GM18520 (cell line): ENCODE measurements around the gene MORC1.
A peak's percentile ranks its signal among the peaks of the same experiment; 100 is the strongest.
"Not testable (repeated sequence)": the region's sequence is repeated elsewhere in the genome, so short reads cannot be mapped to it uniquely, and the experiment has no call there.

Experiments
- ATAC-seq: cut with Tn5 transposase; IDR thresholded peaks from one replicate; pipeline ENCODE4 v1.9.1; 2021; ENCODE audit not compliant: unreplicated experiment

The MORC1 gene

DNA sequence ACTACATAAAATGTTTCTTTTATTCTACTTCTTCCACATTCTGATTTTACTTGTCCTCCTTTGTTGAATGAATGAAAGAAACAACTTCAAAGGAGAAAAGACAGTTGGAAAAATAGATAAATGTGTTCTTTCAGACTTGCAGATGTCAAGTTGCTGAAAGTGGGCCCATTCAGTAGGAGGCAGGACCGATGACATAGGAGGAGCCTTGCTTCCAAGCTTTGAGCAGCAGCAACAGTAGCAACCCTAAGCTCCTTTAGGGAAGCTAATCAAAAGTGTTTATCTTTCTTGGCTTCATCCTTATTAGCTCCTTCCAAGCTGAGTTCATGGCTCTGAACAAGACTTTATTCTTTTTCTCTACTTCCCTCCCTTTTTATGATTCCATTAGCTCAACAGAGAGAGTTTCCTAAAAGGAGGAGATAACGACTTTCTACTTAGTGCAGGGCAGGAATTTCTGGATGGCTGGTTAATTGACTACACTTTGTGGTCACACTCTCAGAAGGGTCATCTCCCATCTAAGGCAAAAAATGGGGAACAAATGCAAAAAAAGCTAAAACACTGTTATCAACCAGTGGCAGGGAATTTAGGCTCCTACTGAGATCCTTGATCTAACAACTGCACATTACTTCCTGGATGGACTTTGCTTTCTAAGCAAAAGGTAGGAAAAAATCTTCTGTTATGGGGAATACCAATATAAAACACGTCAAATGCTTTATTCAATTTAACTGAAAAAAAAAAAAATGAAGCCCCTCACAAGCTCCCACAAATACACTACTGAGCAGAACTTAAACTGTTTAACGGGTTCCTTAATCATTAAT is 4.8 kb downstream of the MORC1 start:
- no peak for ATAC-seq

DNA sequence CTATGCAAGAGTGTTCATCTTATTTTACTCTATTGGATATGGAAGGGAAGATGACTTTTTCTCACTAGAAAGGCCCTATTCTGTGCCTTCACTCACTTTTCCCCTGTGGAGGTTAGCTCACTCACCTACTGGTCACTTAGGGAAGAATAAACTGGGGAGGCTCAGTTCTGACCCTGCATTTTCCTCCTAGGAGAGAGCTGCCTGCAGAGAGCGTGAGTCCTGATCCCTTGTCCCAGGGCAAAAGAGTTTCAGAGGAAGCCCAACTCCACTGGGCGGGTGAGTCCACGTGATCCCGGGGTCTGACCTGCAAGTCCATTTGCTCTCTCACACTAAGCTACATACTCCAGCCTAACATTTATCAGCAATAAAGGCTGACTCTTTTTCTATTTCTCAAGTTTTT is 8.4 kb downstream of the MORC1 start:
- no peak for ATAC-seq

DNA sequence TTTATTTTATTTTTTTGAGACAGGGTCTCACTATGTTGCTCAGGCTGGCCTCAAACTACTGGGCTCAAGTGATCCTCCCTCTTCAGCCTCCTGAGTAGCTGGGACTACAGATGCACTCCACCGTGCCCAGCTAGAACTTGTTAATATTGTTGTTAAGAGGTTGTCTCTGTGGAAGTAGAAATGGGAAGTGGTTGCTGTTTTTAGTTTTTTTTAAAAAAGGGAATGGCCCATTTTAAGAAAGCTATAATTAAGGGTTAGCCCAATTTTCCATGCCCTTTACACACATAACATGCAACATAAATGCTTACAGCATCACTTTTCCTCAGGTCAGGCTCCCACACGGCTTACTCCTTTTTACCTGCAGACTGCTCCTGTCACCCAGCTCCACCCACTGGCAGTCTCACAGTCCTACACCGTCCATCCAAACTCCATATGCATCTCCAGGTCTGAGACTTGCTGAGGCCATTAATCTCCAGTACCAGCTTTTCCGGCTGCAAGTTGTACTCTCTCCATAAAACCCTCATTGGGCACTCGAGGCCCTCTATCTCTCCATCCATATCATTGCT is 19.8 kb downstream of the MORC1 start:
- ATAC-seq, result no peak

DNA sequence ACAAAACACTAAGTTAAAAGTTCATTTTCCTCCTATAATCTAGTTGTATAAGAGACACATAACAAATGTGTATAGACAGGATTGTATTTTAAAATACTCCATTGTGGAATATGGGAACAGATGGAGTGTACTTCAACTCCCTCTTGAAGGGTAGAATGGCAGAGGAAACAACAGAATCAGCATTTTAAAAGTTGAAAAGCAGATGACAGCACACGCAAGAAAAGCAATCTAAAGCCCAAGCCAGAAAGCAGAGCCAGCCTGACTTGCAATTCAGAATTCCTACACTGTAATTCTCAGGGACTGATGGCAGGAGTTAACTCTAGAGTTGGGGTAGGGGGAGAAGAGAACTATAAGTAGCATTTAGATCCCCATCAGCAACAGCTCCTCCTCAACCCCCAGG is 22.8 kb downstream of the MORC1 start:
- ATAC-seq, result no peak

DNA sequence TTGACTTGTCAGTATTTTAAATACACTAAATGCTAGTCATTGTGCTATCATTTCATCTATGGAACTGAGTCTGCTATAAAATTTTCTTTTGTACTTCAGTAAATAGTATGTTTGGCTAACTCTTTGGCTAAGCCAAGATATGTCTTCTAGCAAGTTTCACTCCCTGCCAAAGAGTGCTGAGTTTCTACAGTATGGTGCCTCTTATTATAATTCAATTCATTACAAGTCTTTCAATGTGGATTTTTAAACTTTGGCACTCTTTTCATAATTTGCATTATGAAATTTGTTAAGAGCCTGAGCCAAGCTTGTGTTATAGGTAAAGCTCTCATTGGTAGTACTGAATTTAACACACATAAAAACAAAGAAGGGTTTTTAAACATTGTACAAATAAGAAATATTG is 24.4 kb downstream of the MORC1 start:
- ATAC-seq, result no peak

DNA sequence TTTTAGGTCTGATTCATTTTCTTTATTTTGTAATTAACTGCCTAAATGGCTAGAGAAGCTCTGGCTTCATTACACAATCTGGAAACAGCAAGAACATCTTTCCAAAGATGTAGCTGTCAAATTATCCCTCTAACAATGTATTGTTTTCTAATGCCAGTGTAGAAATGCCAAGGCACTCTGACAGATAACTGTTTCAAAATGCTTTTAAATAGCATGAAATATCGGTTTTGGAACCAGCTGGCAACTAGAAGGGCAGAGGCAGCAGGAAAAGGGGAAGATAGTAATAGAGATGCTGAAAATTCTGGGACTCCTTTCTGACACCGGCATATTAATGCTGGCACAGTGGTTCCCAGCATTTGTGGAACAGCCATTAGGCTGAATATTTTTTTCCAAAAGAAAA is 26.1 kb downstream of the MORC1 start:
- ATAC-seq, result no peak

DNA sequence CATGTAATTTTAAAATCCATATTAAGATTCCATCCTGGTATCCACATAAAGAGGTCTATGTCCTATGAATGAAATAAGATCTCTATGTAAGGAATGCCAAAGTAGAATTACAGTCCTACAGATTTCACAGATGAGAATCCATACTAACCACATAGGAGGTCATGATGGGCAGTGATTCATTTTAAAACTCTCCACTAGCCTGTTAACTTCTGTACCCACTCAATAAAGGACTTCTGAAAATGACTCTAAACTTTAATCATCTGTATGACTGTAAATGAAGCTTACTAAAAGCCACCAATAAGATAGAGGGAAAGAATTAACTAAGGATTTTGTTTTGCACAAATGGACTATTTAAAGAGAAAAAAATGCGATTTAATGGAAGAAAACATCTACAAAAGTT is 28.7 kb downstream of the MORC1 start:
- ATAC-seq, result no peak

DNA sequence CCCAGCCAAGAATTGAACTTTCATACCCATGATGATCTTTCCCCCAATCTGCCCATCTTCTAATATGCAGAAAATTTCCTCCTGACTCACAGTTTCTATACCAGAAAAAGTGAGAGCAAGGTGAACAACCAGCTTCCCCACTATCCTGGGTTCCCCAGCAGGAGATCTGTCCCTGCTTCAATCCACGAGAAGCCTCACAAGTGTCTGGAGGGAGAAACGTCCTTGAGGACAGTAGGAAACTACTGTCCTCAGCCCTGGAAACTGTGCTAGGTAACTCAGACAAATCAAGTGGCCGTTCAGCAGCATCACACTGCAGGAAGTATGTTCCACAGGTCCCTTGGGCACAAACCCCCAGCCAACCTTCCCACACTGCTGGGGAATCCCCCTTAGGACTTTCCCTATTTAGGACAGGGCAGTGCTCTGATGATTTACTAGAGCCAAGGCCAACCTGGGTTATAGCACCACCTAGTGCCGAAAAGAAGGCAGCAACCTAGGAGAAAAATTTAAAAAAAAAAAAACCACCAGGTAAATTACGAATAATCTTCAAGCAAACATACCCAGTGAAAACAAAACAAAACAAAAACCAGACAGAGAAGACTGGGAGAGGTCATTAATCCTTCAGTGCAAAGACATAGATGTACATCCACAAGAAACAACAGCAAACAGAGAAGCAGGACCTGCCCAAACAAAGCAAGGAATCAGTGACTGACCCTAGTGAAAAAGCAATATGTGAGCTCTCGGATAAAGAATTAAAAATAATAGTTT is 36.0 kb downstream of the MORC1 start:
- peak; percentile 97 for ATAC-seq

DNA sequence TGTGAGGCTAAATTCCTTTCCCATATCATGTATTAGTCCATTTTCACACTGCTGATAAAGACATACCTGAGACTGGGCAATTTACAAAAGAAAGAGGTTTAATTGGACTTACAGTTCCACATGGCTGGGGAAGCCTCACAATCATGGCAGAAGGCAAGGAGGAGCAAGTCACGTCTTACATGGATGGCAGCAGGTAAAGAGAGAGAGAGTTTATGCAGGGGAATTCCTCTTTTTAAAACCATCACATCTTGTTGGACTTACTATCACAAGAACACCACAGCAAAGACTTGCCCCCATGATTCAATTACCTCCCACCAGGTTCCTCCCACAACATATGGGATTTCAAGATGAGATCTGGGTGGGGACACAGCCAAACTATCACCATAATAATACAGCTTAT is 37.8 kb downstream of the MORC1 start:
- not testable (repeated sequence) for ATAC-seq

DNA sequence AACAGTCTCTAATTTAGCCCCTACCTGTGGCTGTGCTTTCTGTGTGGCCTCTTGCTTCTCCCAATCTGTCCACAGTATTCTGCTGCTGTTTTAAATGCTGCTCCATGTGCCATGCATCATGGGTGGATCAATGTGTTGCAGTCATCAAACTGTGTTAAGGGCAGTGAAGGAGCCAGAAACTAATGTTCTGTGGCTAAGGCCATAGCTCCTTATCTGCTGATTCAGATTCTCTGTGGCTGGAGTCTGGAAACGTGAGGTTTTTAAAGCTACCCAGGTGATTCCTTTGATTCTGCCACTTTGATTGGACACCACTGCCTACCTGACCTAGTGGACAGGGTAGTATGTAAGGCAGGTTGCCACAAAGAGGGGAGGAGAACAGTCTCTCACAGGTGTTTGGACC is 44.8 kb downstream of the MORC1 start:
- no peak for ATAC-seq

DNA sequence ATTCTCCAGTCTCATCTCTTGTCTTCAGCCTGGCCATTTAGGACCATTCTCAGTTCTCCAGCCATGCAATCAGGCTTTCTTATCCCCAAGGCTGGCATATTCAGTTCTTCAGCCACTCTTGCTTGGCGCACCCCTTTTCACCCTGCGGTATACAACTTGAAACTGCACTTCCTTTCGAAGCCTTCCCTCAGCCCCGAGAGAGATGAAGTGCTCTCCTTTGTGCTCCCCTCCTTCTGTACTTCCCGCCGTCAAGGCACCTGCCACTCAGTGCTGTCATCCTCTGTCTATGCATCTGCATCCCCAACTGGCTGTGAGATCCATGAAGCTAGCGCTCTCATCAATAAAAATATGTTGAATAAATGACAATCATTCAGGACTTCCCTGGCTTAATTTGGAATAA is 45.7 kb downstream of the MORC1 start:
- peak; percentile 54 for ATAC-seq

DNA sequence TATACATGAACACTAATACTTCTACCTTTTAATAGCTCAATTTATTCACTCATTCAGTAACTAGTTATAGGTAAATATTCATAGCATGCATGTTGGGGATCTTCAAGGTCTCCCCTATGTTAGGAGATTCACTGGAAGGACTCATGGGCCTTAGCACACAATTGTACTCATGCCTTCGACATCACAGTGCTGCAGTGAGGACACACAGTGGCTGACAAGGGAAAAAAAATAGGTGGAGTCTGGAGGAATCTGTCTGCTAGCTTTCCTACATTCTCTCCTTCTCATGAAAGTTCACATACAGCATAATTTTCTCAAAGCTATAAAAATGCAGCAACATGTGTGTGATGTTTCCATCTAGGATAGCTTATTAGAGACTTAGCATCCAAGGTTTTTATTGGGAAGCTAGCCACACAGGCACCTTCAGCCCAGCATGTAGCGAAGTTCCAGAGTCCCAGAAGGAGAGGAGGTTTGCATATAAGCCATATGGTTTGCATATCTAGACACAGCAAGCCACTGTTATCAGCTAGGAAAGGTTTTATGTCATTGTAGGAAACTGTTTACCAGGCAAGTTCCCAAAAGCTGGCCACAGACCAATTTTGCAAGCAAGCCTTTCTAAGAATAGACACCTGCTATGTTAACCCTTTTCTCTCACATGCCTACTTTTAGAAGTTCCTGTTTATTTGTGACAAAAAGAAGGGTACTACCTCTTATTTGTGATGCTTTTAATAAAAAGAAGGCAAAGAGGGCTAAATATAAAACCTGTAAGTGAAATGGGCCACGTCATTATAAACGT is 46.4 kb downstream of the MORC1 start:
- ATAC-seq, result no peak

DNA sequence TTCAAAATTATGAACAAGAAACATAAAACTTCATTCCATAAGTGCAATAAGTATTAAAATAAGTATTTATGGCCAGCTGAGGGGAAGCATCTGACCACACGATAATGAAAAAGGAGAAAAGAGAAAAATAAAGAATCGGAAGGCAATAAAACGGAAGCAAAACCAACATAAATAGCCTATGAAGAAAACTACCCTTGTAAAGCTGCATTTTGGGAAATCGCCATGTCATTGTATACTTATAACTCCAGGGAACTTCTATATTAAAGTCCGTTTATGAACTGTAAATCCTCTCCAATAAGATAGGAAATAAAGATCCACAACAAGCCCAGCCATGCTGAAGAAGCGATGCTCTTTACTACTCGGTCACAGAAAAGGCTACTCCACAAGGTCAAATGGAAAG is 47.7 kb downstream of the MORC1 start:
- no peak for ATAC-seq

DNA sequence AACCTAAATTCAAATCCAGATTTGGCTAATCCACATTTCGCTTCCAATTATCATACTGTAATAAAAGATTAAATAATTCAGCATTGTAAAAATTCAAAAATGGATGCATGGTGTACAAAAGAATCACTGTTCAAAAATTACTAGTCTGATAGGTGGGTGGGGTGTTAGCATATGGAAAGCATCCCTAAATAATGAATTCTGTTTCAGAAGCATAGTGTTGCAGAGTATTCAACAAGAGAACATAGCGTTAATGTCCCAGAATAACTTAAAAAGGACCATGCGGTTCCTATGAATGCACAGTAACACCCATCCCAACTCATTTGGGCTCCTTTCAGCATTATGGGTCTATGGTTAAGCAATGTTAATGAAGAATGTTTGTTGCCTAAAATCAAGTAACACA is 51.1 kb downstream of the MORC1 start:
- no peak for ATAC-seq

DNA sequence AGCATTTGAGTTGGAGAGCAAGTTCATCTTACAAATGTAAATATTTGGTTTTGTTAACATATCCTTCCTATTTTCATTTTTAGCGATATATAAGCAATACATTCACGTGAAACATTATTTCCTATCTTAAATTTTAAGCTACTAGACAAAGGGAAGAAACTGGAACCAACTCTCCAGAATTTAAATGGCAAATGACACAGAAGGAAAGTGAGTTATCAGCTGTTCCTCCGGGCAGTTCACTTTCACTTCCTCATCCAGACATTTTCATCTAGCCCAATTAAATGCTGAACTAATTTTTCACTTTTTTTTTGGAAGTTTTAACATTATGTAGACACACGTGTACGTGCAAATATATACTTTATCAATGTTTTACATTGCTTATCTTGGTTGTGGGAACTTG is 58.7 kb downstream of the MORC1 start:
- ATAC-seq, result no peak

DNA sequence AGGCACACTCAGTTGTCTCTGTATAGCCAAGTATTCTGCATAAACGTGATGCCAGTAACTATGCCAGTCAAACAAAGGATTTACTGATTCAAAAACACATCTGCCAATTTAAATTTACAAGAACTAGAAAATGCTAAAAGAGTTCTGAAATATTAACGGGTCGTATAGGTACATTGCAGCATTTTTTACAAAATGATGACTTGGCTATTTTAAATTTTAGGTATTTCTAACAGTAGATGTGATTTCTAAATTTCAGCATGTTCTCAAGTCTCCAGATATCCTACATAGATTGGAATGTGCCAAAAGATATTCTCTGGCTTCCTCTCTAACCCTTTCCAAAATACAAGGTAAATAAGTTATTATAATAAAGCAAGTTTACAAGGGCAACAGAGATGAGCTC is 60.3 kb downstream of the MORC1 start:
- ATAC-seq, result no peak

DNA sequence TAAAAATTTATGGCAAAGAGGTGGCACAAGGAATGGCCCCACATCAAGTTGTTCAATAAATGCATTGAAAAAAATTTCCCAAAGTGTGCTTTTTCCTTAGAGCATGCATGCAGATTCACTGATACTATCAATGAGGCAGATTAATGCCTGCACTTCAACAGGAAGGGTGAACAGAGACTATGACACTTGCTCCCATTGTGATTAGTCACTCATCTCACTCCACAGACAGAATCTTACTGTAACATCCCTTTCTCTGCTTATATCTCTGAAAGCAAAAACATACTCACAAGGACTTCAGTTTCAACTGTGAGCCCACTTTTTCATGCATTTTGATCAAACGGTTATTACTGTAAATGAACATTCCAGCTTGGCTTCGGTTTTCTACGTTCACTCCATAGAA is 60.9 kb downstream of the MORC1 start:
- ATAC-seq, result no peak

DNA sequence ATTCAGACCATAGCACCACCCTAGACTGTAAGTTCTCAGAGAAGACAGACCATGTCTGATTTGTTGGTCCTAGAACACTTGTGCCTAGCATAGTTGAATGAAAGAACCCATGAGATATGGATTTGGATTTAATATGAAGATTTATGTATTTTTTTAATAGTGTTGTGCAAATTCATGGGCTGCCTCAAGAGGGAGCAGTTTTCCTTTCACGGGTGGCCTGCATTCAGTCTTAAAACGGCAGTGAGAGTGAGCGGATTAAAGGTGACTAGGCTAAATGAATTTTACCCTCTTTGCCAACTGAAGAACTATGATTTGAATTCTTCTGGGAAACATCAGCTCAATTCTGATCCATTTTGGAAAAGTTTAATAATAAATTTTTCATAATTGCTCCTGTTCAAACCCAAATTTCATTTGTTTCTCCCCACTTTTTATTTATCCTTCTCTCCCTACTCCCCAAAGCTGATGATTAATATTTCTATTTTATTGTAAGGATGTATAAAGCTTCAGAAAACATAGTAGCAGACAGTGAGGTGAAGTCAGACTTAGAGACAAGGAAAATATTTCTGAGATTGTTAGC is 67.3 kb downstream of the MORC1 start:
- no peak for ATAC-seq

DNA sequence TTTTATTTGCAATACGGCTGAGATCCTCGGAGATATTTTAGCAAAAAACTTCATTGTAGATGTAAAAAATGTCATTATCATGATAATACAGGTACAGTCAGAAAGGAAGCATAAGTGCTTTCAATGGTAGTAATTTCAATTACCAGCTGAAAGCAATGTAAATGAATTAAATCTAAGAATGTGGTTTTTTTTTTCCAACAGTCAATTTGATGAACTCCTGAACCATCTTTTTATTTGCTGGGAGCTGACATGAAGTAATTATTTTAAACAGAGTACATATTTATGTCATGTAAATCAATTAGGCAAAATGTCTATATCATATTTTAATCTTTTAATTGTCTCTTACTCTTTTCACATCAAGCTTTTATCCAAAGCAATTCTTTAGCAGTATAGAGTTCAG is 70.6 kb downstream of the MORC1 start:
- no peak for ATAC-seq

DNA sequence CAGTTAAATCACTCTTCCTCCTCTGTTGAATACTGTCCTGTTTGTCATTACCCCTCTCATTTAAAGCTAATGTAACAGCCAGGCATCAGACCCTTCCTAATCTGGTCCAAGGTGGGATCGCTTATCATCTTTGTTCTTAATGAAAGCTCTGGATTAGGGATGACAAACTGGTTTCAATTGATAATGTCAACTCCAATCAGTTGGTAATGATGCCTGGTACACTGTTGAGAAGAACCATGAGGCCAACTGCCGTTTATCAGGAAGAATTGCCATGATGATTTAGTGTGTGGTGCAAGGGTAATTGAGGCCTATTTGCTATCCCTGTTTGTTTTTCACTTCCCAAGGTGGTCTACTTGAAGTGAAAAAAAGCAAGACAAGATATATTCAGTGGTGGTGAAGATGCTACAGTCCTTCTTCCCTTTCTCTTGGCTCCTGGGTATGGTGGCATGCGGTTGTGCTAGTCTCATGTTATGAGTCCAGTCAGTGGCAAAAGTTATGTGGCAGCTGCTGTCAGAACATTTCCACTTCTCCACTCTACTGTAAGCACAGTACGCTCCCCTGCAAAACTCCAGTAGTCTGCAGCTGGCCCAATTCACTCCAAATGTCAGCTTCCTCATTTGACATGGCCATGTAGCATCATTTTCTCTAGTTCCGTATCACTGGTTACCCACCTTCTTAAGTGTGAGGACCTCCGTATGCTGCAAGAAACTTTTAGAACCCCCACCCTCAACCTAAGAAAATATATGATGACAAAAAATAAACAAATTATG is 72.5 kb downstream of the MORC1 start:
- no peak for ATAC-seq
